ENCODE results near the gene SIRT1.

GRCh38 chr10:67851186-67851585 is 33.3 kb upstream of the SIRT1 start:
- TF ChIP-seq FOXA1 (IDR thresholded peaks at IDR 0.05; ENCODE audit: borderline replicate concordance) (no peak), ATF1 (CRISPR knock-in tag; IDR thresholded peaks at IDR 0.05) (no peak), ATF1 (tag; IDR thresholded peaks at IDR 0.05) (no peak), DPF2 (IDR thresholded peaks at IDR 0.05) (no peak), L3MBTL2 (IDR thresholded peaks at IDR 0.05) (no peak), CTCF (IDR thresholded peaks at IDR 0.05 in 2 of 3, conservative IDR thresholded peaks at IDR 0.05 in 1 of 3; ENCODE audit: insufficient read depth in 2 of 3, low read depth in 1 of 3, low read length in 3 of 3) (no peak), ZBTB49 (CRISPR knock-in tag; IDR thresholded peaks at IDR 0.05; ENCODE audit: borderline replicate concordance) (no peak), RBBP5 (IDR thresholded peaks at IDR 0.05; ENCODE audit: borderline replicate concordance, insufficient read depth, low read length, poor library complexity, severe bottlenecking) (no peak), GTF2B (IDR thresholded peaks at IDR 0.05; ENCODE audit: extremely low read depth, insufficient read length) (no peak), ZNF398 (CRISPR knock-in tag; IDR thresholded peaks at IDR 0.05) (no peak), CCNT2 (IDR thresholded peaks at IDR 0.05; ENCODE audit: borderline replicate concordance, extremely low read depth, insufficient read length, low read depth, low read length) (no peak), ID3 (CRISPR knock-in tag; IDR thresholded peaks at IDR 0.05) (no peak), ID3 (tag; IDR thresholded peaks at IDR 0.05) (no peak), ZBTB40 (IDR thresholded peaks at IDR 0.05) (no peak), ZBTB40 (CRISPR knock-in tag; IDR thresholded peaks at IDR 0.05) (no peak)

All from K562 (cell line).